ENCODE results near the gene ADAM22. TPM values are rescaled to one million over a fixed set of nuclear protein-coding genes. Genes with fewer than 3 reads are reported as not detected.
A peak's percentile ranks its signal among the peaks of the same experiment; 100 is the strongest.

ADAM22 gene
- total RNA-seq, 1 donor from 2014 or later, result 2.7 TPM

GRCh38 chr7:88214456-88214855, 280.4 kb downstream of the ADAM22 start:
- no peaks in the 10 kb centered on the region for H3K9me3 ChIP-seq
- DNase-seq, result no peak
- H3K36me3 ChIP-seq, result peaks cover 79% of the 10 kb centered on the region
- no peak overlapping the region for H3K4me3 ChIP-seq
- TF ChIP-seq CTCF (IDR thresholded peaks at IDR 0.05), result no peak
- H3K27me3 ChIP-seq (ENCODE audit: low read depth), result no peaks in the 10 kb centered on the region
- H3K27ac ChIP-seq, result no peak overlapping the region
- H3K4me1 ChIP-seq, result peaks cover 14% of the 10 kb centered on the region
- ATAC-seq, result no peak
- intact Hi-C loops (cut with DNase I), result no loop called here

- intact Hi-C loops (cut with DNase I), result no loop called here
- no peaks in the 10 kb centered on the region for H3K27me3 ChIP-seq (ENCODE audit: low read depth)
- no peak overlapping the region for H3K27ac ChIP-seq
- no peak for TF ChIP-seq CTCF (IDR thresholded peaks at IDR 0.05)
- peaks cover 14% of the 10 kb centered on the region for H3K4me1 ChIP-seq
- no peak overlapping the region for H3K4me3 ChIP-seq
- peaks cover 70% of the 10 kb centered on the region for H3K36me3 ChIP-seq
- DNase-seq, result no peak
- H3K9me3 ChIP-seq, result no peaks in the 10 kb centered on the region
- ATAC-seq, result no peak
These were observed 281.2 kb downstream of the ADAM22 start for GRCh38 chr7:88215295-88215694.

GRCh38 chr7:88216276-88216675, 282.2 kb downstream of the ADAM22 start:
- H3K4me1 ChIP-seq, result peaks cover 21% of the 10 kb centered on the region
- H3K4me3 ChIP-seq, result no peak overlapping the region
- no peaks in the 10 kb centered on the region for H3K27me3 ChIP-seq (ENCODE audit: low read depth)
- TF ChIP-seq CTCF (IDR thresholded peaks at IDR 0.05), result no peak
- ATAC-seq, result no peak
- H3K36me3 ChIP-seq, result peaks cover 60% of the 10 kb centered on the region
- H3K9me3 ChIP-seq, result no peaks in the 10 kb centered on the region
- intact Hi-C loops (cut with DNase I), result no loop called here
- DNase-seq, result no peak
- H3K27ac ChIP-seq, result no peak overlapping the region

GRCh38 chr7:88217675-88218428, 283.8 kb downstream of the ADAM22 start:
- DNase-seq (no peak), ATAC-seq (no peak)
- TF ChIP-seq CTCF (IDR thresholded peaks at IDR 0.05), result no peak
- Histone ChIP-seq H3K27me3 (ENCODE audit: low read depth) (no peaks in the 10 kb centered on the region), H3K27ac (peak overlapping the region; percentile 92), H3K36me3 (peaks cover 46% of the 10 kb centered on the region), H3K4me1 (peaks cover 22% of the 10 kb centered on the region), H3K4me3 (peak overlapping the region; percentile 91), H3K9me3 (no peaks in the 10 kb centered on the region)
- intact Hi-C loops (cut with DNase I), result no loop called here

- Histone ChIP-seq H3K9me3 (no peaks in the 10 kb centered on the region), H3K27ac (peak overlapping the region; percentile 92), H3K36me3 (peaks cover 41% of the 10 kb centered on the region), H3K27me3 (ENCODE audit: low read depth) (no peaks in the 10 kb centered on the region), H3K4me3 (peak overlapping the region; percentile 91), H3K4me1 (peaks cover 22% of the 10 kb centered on the region)
- no peak for TF ChIP-seq CTCF (IDR thresholded peaks at IDR 0.05)
- no peak for ATAC-seq
- intact Hi-C loops (cut with DNase I), result no loop called here
- no peak for DNase-seq
These were observed 284.3 kb downstream of the ADAM22 start for GRCh38 chr7:88218429-88218745.

Data from lower lobe of right lung (tissue), 2 donors.